ENCODE results near the gene PACRG. TPM values are rescaled to one million over a fixed set of nuclear protein-coding genes. Genes with fewer than 3 reads are reported as not detected.
A peak's percentile ranks its signal among the peaks of the same experiment; 100 is the strongest.

The PACRG gene
- total and polyA plus RNA-seq, 2 donors (not counting 3 experiments of a cell fraction or from before 2014, with no cell fraction given): 0.08 TPM; not detected in 1

GRCh38 chr6:163328411-163328810 is 600.6 kb downstream of the PACRG start:
- no peaks in the 10 kb centered on the region for H3K9me1 ChIP-seq (replicated peaks; ENCODE audit: control insufficient read depth, extremely low read depth, insufficient read depth, low read length)
- H3K27ac ChIP-seq (ENCODE audit: insufficient read depth, low read depth, low read length): no peak overlapping the region
- no peak overlapping the region for H3K4me3 ChIP-seq (replicated peaks in 1 of 3; ENCODE audit: insufficient read depth in 1 of 3, low read depth in 1 of 3, low read length in 3 of 3)
- dilution Hi-C loops (cut with MboI; ENCODE audit: extremely low pct_ligation_motif_present, low sequenced_read_pairs) (no loop called here), intact Hi-C loops (cut with micrococcal nuclease) (no loop called here)
- CTCF ChIA-PET: no interaction called here
- no peaks in the 10 kb centered on the region for H3K27me3 ChIP-seq (ENCODE audit: control insufficient read depth in 2 of 2, insufficient read depth in 2 of 2, low read length in 2 of 2)
- BruUV-seq (replicated peaks): no TSS peak
- peaks cover 6% of the 10 kb centered on the region for H3K4me1 ChIP-seq (ENCODE audit: control insufficient read depth, extremely low read depth, insufficient read depth, low read length)
- POLR2A ChIA-PET: no interaction called here
- H3K36me3 ChIP-seq (ENCODE audit: control insufficient read depth in 2 of 2, extremely low read depth in 1 of 2, insufficient read depth in 2 of 2, low read length in 2 of 2): no peaks in the 10 kb centered on the region
- no peaks in the 10 kb centered on the region for H3K9me3 ChIP-seq (replicated peaks; ENCODE audit: control insufficient read depth, insufficient read depth, low read length)
- no peak overlapping the region for H3K9ac ChIP-seq (replicated peaks; ENCODE audit: extremely low read depth, insufficient read depth, low read length)
- DNase-seq (ENCODE audit: low read depth, low spot score) (no peak), FAIRE-seq (no peak)
- H3K4me2 ChIP-seq (ENCODE audit: insufficient read depth, low read length): no peak overlapping the region
- no peak for TF ChIP-seq POLR2A (IDR thresholded peaks at IDR 0.05; ENCODE audit: low read depth, low read length)
- no peak for TF ChIP-seq JUN (IDR thresholded peaks at IDR 0.05; ENCODE audit: borderline replicate concordance, insufficient read depth, insufficient read length, low read depth)
- no peak overlapping the region for H2AFZ ChIP-seq (ENCODE audit: low read depth, low read length)
- H3K79me2 ChIP-seq (ENCODE audit: control insufficient read depth, insufficient read depth, low read length): no peaks in the 10 kb centered on the region
- no peaks in the 10 kb centered on the region for H4K20me1 ChIP-seq (replicated peaks; ENCODE audit: control insufficient read depth, extremely low read depth, insufficient read depth, low read length)

- H3K4me1 ChIP-seq (ENCODE audit: control insufficient read depth, extremely low read depth, insufficient read depth, low read length): peaks cover 9% of the 10 kb centered on the region
- FAIRE-seq (no peak), DNase-seq (ENCODE audit: low read depth, low spot score) (peak; percentile 28)
- CTCF ChIA-PET: interaction anchor here (1.0 to 1.5 kb wide), 2 partner anchors 18 to 41 kb away, joined by 3 to 4 read pairs; no protein-coding TSS in a partner anchor
- TF ChIP-seq FOS (IDR thresholded peaks at IDR 0.05; ENCODE audit: borderline replicate concordance, insufficient read depth, low read length): peak; percentile 27
- no peak for TF ChIP-seq POLR2AphosphoS5 (IDR thresholded peaks at IDR 0.05; ENCODE audit: insufficient read depth, low read depth, low read length)
- no peak for TF ChIP-seq EZH2 (IDR thresholded peaks at IDR 0.05; ENCODE audit: borderline replicate concordance, low read depth, low read length, severe bottlenecking)
- TF ChIP-seq JUN (IDR thresholded peaks at IDR 0.05; ENCODE audit: borderline replicate concordance, insufficient read depth, insufficient read length, low read depth): no peak
- no peak for TF ChIP-seq MAX (IDR thresholded peaks at IDR 0.05; ENCODE audit: insufficient read depth, insufficient read length)
- no peak for TF ChIP-seq GATA2 (IDR thresholded peaks at IDR 0.05; ENCODE audit: insufficient read depth, insufficient read length, low read depth, low read length)
- no peak overlapping the region for H2AFZ ChIP-seq (ENCODE audit: low read depth, low read length)
- POLR2A ChIA-PET: no interaction called here
- H4K20me1 ChIP-seq (replicated peaks; ENCODE audit: control insufficient read depth, extremely low read depth, insufficient read depth, low read length): no peaks in the 10 kb centered on the region
- H3K36me3 ChIP-seq (ENCODE audit: control insufficient read depth in 2 of 2, extremely low read depth in 1 of 2, insufficient read depth in 2 of 2, low read length in 2 of 2): no peaks in the 10 kb centered on the region
- H3K4me3 ChIP-seq (replicated peaks in 1 of 3; ENCODE audit: insufficient read depth in 1 of 3, low read depth in 1 of 3, low read length in 3 of 3): no peak overlapping the region
- H3K9ac ChIP-seq (replicated peaks; ENCODE audit: extremely low read depth, insufficient read depth, low read length): no peak overlapping the region
- BruUV-seq (replicated peaks): no TSS peak
- no peaks in the 10 kb centered on the region for H3K79me2 ChIP-seq (ENCODE audit: control insufficient read depth, insufficient read depth, low read length)
- H3K27me3 ChIP-seq (ENCODE audit: control insufficient read depth in 2 of 2, insufficient read depth in 2 of 2, low read length in 2 of 2): no peaks in the 10 kb centered on the region
- H3K9me1 ChIP-seq (replicated peaks; ENCODE audit: control insufficient read depth, extremely low read depth, insufficient read depth, low read length): no peaks in the 10 kb centered on the region
- dilution Hi-C loops (cut with MboI; ENCODE audit: extremely low pct_ligation_motif_present, low sequenced_read_pairs): no loop called here
- no peaks in the 10 kb centered on the region for H3K9me3 ChIP-seq (replicated peaks; ENCODE audit: control insufficient read depth, insufficient read depth, low read length)
- intact Hi-C loops (cut with micrococcal nuclease): no loop called here
- no peak overlapping the region for H3K27ac ChIP-seq (ENCODE audit: insufficient read depth, low read depth, low read length)
- H3K4me2 ChIP-seq (ENCODE audit: insufficient read depth, low read length): no peak overlapping the region
Measured at GRCh38 chr6:163329991-163330390, 602.2 kb downstream of the PACRG start.
